GM19328 (cell line): Measurements from ENCODE around the gene MSL3.

Experiments
- ATAC-seq: cut with Tn5 transposase; IDR thresholded peaks from one replicate; pipeline ENCODE4 v1.9.1; 2021; ENCODE audit warnings: mild to moderate bottlenecking, moderate library complexity; ENCODE audit not compliant: unreplicated experiment

The MSL3 gene

DNA sequence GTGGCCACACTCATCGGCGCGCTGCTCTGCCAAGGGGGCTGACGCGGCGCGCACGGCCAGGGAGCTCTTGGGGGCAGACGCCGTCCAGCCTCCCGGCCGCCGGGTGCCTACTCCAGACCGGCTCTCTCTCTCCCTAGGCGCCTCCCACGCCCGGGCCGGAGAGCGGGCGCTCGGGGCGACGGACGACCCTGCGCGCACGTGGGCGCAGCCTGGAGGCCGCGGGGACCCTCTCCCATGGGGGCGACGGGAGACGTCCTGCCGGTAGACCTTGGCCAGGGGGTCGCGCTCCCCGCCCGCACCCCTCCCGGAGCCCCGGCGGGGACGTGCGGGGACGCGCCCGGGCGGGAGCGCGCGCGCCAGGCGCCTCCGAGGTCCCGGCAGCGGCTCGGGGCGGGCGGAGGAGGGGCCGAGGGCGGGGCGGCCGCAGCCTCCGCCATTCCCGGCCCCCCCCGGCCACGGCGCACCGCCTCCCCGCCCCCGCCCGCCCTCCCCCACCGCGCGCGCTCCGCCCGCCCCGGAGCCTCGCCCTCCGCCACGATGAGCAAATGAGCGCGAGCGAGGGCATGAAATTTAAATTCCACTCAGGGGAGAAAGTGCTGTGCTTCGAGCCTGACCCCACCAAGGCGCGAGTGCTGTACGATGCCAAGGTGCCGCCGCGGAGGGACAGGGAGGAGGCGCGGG is at the start of gene MSL3:
Gene MSL3 (plus strand): TSS at position 519 of the 681 bp plus-strand sequence. CDS start 27 bp downstream, at position 546.
- ATAC-seq = peak; percentile 34

- no peak for ATAC-seq
Measured at GRCh38 chrX:11722304-11722703, 35.7 kb upstream of the MSL3 start.

- ATAC-seq = peak; percentile 62
Measured at GRCh38 chrX:11724122-11725017, 33.7 kb upstream of the MSL3 start.

DNA sequence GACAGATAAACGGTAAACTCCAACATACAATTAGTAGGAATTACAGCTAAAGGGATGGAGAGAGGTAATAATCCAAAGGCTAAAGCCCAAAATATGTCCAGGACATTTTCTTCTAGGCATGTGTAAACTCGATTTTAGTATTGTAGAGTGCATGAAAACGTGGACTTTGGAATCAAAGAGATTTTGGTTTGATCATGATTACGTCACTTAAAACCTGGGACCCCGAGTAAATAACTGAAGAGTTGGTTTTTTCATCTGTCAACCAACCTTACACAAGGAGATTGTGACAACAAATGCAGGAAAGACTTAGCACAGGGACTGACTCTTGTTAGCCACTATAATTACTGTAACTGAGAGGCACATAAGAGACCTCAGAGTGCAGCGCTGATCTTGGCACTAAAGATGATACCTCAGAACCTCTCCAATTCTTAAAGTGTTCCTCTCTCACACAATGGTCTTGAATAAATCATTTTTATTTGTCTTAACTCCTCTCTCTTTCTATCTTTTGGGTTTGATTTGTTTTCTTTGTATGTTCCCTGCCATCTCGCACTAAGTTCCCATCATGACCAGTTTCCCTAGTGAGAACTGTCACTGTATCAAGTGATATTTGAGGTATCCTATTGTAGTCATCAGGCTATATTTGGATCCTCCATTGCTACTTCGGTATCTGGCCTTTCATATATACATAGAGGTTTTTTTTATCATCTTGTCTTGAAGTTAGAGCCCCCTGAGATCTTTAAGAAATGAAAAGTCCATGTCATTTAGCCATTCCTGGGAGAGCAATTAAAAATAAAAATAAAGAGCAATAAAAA is 32.2 kb upstream of the MSL3 start:
- ATAC-seq = no peak

DNA sequence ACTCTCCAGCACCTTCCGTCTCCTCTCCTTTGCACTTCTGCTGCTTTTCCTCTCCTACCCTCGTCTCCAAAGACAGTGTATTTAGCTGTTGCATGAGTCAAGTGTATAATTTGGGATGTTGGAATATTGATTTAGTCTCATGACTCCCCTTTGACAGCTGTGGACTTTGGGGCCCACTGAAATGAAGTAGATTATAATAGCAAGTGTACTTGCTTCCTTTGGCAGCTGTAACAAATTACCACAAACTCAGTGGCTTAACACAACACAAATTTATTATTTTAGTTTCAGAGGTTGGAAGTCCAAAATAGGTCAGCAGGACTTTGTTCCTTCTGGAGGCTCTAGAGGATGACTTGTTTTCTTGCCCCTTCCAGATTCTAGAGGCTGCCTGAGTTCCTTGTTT is 29.5 kb upstream of the MSL3 start:
- ATAC-seq = no peak

DNA sequence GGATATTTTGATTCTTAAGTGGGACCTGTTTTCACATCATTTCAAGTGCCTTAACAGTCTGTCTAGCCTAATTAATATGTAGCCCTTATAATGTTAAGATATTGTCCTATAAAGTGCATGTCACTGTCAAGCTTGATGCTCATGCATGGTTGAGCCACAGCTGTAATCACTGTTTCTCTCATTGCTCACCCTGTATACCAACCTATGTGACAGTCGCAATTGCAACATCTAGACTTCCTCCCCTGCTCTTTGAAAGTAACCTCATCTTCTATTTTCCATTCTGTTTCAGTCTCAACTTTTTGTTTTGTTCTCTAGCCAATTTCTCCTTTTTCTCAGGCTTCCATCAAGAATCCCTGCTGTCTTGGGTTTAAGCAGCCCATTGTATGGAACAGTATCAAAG is 24.4 kb upstream of the MSL3 start:
- no peak for ATAC-seq

DNA sequence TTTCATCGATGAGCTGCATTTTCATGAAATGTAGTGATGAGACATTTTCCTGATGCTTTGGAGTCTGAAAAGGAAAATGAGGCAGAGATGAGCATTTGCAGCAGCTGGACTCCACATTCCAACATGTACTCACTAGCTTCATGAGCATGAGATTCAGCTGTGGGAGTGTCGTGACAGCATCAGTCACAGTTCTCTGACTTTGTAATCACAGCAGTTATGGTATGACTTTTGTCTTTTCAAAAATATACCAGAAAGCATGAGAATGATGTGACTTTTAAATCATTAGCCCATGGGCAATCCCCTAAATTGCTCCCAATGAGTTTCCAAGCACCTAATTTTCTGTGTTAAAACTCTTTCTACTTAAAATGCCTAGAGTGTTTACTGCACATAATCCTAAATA is 18.3 kb upstream of the MSL3 start:
- peak; percentile 43 for ATAC-seq

DNA sequence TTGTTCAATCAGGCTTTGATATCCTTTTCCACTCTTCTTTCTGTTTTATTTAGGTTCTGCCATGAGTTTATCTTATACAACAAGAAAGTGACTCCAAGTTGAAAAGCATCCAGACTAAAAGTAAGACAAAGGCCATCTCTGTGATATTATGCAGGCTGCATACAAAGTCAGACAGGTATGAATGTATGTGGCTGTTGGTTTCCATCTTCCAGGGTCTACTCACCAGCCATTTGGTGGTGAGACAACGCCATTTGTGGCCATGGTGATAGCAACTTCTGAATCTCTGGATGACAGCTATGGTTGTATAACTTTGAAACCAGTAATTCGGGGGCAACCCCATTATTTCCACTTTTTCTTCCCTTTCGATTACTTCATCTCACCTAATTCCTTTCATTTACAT is 17.2 kb upstream of the MSL3 start:
- no peak for ATAC-seq

- no peak for ATAC-seq
Measured at GRCh38 chrX:11741574-11741973, 16.5 kb upstream of the MSL3 start.

DNA sequence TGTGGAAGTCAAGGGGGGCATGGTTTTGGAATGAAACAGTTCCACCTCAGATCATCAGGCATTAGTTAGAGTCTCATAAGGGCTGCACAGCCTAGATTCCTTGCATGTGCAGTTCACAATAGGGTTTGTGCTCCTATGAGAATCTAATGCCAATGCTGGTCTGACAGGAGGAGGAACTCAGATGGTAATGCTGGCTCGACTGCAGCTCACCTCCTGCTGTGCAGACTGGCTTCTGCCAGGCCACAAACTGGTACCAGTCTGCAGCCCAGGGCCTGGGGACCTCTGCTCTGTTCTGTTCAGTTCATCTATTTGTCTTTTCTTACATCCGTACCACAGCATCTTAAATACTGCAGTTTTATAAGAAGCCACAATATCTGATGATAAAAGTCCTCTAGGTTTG is 12.2 kb upstream of the MSL3 start:
- ATAC-seq = no peak

DNA sequence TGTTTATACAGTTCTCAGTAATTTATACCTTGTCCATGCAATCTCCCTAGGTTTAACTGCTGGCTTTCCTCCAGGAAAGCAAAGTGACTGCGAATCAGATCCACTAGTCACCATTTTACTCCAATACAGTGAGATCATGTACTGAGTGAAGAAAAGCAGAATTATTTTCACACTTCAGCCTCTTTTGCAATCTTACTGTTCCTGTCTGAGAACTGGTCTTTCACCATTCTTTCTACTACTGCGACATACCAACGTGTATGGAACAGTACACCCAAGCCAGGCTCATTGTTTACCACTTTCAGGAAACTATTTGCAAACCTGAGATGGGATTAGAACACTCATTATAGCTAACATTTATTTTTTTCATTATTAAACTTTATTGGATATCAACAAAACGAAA is 8.0 kb upstream of the MSL3 start:
- no peak for ATAC-seq

GRCh38 chrX:11750694-11751093 is 7.3 kb upstream of the MSL3 start:
- no peak for ATAC-seq

DNA sequence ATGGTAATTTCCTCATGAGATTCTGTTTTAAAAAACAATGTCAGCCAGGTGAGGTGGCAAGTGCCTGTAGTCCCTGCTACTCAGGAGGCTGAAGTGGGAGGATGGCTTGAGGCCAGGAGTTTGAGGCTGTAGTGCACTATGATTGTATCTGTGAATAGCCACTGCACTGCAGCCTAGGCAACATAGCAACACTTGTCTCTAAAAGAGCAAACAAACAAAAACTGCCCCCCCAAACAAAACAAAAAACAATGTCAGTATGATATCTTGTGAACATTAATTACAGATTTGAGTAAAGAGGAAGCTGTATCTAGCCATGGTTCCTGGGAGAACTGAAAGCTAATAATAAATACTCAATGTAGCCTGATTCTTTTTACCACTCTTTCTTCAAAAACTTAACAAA is 6.8 kb upstream of the MSL3 start:
- no peak for ATAC-seq

DNA sequence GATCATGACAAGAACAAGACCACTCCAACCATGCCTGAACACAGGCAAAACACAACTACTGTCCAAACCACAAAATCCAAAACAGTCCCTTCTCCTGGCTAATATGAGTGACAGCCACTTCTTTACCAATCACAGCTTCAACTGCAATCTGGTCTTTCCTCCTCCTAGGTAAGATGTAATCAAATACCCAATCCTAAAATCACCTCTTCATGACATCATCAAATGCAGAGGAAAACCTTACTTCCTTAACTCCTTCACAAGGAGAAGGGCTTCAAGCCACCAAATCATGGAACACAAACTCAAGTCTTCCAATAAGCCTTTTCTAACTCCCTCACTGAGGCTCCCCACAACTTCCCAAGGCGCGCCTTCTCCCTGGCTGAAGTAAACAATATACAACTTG is 4.4 kb upstream of the MSL3 start:
- ATAC-seq = no peak

- ATAC-seq = no peak
Measured at GRCh38 chrX:11754958-11755645, 2.9 kb upstream of the MSL3 start.

- no peak for ATAC-seq
Measured at GRCh38 chrX:11755724-11756123, 2.3 kb upstream of the MSL3 start.

GRCh38 chrX:11756354-11757318 is 1.4 kb upstream of the MSL3 start:
- ATAC-seq = no peak

DNA sequence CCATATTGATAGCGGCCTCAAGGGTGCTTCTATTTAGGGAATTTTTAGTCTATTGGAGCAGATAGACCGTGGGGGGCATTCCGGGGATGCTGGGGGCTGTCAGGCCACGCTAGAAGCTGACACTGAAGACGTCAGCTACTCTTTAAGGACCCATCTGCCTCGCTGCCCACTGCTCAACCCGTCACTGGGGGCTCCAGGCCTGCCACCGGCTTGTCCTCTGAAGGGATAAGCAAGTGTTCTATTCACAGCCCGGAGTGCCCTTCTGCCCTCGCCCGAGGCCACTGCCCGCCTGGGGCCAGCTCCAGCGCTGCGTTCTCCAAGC is 679 bp upstream of the MSL3 start:
- ATAC-seq = no peak

- ATAC-seq = peak; percentile 39
Measured at GRCh38 chrX:11758400-11759171, 549 bp downstream of the MSL3 start.
